HG02970 (cell line): ENCODE data around the gene ATP5MK.
A peak's percentile ranks its signal among the peaks of the same experiment; 100 is the strongest.
"Not testable (repeated sequence)": the region's sequence is repeated elsewhere in the genome, so short reads cannot be mapped to it uniquely, and the experiment has no call there.

Experiments used
- ATAC-seq: cut with Tn5 transposase; IDR thresholded peaks from one replicate; pipeline ENCODE4 v1.9.1; 2021; ENCODE audit warnings: mild to moderate bottlenecking, moderate library complexity, moderate number of reproducible peaks; ENCODE audit not compliant: unreplicated experiment, low FRiP score

The ATP5MK gene

GRCh38 chr10:103397191-103397825, 1.0 kb upstream of the ATP5MK start:
- no peak for ATAC-seq

- ATAC-seq, result no peak
These were observed 463 bp upstream of the ATP5MK start for GRCh38 chr10:103396789-103397087.

DNA sequence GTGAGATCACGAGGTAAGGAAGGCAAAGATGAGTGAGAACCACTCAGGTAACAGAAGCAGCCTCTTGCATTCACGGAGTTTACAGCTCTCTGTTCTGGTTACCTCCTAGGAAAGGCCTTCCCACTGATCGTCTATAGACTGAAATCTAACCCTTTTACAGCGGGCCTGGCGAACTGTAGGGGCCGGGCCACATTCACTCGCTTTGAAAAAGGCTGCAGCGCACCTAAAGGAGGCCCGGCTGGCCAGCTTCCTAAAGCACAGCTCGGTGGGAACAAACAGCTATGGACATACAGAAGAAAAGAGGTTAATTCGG, 565 bp downstream of the ATP5MK start:
- ATAC-seq, result no peak

DNA sequence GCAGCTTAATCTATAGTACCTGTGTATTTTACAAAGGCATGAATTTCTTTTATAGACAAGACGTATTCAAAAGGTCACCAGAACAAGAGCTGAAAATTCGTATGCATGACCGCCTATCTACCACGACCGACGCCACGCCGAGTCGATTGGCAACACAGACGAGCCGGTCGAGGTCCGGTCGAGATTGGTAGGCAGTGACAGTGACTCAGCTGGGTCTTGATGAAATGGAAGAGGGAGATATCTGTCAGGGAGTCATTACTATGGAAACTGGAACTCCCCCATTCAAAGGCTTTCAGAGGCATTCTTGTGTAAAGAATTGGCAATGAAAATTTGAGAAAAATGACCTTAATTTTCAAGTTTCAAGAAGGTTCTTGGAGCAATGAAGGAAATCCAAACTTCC, 2.1 kb downstream of the ATP5MK start:
- no peak for ATAC-seq

- ATAC-seq, result no peak
These were observed 13.5 kb downstream of the ATP5MK start for GRCh38 chr10:103382769-103383168.

DNA sequence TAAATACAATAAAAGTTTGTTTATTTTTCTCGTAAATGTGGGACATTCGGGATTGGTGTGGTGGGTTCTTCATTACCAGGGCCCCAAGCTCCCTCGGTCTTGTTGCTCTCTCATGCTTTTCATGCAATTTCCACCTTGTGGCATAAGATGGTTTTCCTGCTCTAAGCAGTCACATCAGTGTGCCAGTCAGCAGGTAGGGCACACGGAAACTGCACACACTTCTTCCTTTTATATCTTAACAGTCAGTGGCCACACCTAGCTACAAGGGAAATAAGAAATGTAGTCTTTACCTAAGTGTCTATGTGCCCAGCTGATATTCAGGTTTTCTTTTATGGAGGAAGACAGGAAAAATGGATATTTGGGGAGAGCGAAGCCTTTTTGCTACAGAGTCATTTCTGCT, 22.0 kb downstream of the ATP5MK start:
- no peak for ATAC-seq

DNA sequence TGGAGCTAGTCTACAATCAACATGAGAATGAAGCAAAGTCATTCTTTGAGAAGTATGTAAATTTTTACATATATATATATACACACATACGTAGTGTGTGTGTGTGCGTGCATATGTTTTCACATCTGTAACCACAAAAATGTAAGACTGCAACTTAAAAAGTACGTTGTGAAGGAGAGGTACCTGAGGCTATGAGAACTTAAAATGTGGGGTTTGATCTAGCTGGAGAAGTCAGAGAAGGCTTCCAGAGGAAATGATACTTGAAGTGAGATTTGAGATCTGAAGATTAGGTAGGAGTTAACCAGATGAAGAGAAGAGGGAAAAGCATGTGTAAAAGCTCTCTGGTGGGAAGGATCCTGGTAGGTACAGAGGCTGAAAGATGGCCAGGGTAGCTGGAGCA, 22.7 kb downstream of the ATP5MK start:
- ATAC-seq, result no peak

DNA sequence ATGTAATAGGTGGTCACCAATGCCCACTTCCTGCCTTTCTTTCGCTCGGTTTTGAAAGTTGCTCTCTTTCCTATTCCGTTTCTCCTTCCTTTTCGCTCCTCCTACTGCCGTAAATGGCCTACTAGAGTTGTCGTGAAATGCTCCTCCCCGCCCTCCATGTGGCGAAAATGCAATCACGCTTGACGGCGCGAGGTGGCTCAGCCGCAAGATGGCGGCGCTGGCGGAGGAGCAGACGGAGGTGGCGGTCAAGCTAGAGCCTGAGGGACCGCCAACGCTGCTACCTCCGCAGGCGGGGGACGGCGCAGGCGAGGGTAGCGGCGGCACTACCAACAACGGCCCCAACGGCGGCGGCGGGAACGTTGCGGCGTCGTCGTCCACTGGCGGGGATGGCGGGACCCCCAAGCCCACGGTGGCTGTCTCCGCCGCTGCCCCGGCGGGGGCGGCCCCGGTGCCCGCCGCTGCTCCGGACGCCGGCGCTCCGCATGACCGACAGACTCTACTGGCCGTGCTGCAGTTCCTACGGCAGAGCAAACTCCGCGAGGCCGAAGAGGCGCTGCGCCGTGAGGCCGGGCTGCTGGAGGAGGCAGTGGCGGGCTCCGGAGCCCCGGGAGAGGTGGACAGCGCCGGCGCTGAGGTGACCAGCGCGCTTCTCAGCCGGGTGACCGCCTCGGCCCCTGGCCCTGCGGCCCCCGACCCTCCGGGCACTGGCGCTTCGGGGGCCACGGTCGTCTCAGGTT, 28.3 kb downstream of the ATP5MK start, which contains the start of gene TAF5:
TAF5 (plus strand) TSS at position 195 of the 737 bp plus-strand sequence; CDS start at position 209, 14 bp downstream.
- ATAC-seq, result peak; percentile 70

GRCh38 chr10:103367379-103367781, 28.9 kb downstream of the ATP5MK start:
- ATAC-seq, result no peak

DNA sequence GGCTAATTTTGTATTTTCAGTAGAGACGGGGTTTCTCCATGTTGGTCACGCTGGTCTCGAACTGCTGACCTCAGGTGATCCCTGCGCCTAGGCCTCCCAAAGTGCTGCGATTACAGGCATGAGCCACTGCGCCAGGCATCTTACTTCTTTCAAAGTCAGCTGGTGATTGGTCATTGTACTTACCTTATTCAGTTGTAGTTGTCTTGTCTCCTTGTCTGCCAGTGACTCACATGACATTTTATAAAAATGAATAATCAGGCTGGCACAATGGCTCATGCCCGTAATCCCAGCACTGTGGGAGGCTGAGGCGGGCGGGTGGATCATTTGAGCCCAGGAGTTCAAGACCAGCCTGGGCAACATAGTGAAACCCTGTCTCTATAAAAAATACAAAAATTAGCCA, 35.5 kb downstream of the ATP5MK start:
- not testable (repeated sequence) for ATAC-seq

GRCh38 chr10:103359493-103359892, 36.8 kb downstream of the ATP5MK start:
- ATAC-seq, result not testable (repeated sequence)

- no peak for ATAC-seq
These were observed 40.2 kb downstream of the ATP5MK start for GRCh38 chr10:103355906-103356599.

- ATAC-seq, result not testable (repeated sequence)
These were observed 41.7 kb downstream of the ATP5MK start for GRCh38 chr10:103354567-103354966.

DNA sequence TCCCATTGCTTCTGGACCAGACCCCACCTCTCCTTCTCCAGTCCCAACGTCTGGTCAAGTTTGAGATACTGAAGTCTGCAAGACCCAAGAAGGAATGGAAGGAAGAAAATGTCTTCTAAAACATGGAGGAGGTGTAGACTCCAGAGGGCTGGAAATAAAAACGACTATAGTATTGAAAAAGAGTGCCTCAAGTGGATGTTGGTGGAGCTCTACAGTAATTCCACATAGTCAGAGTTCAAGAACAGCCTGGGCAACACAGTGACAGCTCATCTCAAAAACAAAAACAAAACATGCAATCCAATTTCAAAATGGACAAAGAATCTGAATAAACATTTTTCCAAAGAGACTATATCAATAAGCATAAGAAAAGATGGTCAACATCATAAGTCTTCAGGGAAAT, 43.0 kb downstream of the ATP5MK start:
- no peak for ATAC-seq

- ATAC-seq, result peak; percentile 72
These were observed 45.6 kb downstream of the ATP5MK start, which contains the start of gene PCGF6 for GRCh38 chr10:103350517-103351260. TSS of gene PCGF6 (minus strand) at chr10:103351140. CDS start at chr10:103351066, 74 bp downstream.

DNA sequence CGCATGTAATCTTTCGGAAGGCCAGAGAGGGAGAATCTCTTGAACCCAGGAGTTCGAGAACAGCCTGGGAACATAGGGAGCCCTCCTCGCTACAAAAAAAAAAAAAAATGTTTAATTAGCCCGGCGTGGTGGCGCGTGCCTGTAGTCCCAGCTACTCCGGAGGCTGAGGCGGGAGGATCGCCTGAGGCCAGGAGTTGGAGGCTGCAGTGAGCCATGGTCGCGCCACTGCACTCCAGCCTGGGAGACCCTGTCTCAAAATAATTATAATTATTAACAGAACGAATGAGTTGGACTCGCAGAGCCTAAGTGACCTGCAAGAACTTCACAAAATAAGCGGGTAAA, 46.1 kb downstream of the ATP5MK start:
- no peak for ATAC-seq
